Measurements from ENCODE around the gene L1TD1.

L1TD1 gene

GRCh38 chr1:62221171-62221570, 26.5 kb downstream of the L1TD1 start:
- no peaks in the 10 kb centered on the region for H3K9me3 ChIP-seq (ENCODE audit: severe bottlenecking)
- DNase-seq (ENCODE audit: low spot score) (no peak), ATAC-seq (ENCODE audit: low read depth) (no peak)
- H3K4me1 ChIP-seq (ENCODE audit: insufficient read depth, poor library complexity, severe bottlenecking), result no peaks in the 10 kb centered on the region
- H3K36me3 ChIP-seq (ENCODE audit: low read depth), result no peaks in the 10 kb centered on the region
- no peak overlapping the region for H3K4me3 ChIP-seq (ENCODE audit: severe bottlenecking)
- H3K27me3 ChIP-seq (ENCODE audit: insufficient read depth, poor library complexity, severe bottlenecking), result no peaks in the 10 kb centered on the region
- no peak overlapping the region for H3K27ac ChIP-seq (ENCODE audit: poor library complexity, severe bottlenecking)
- no peak for TF ChIP-seq CTCF (IDR thresholded peaks at IDR 0.05; ENCODE audit: poor library complexity, severe bottlenecking)

- H3K9me3 ChIP-seq (ENCODE audit: severe bottlenecking), result no peaks in the 10 kb centered on the region
- no peaks in the 10 kb centered on the region for H3K36me3 ChIP-seq (ENCODE audit: low read depth)
- H3K27me3 ChIP-seq (ENCODE audit: insufficient read depth, poor library complexity, severe bottlenecking), result no peaks in the 10 kb centered on the region
- no peaks in the 10 kb centered on the region for H3K4me1 ChIP-seq (ENCODE audit: insufficient read depth, poor library complexity, severe bottlenecking)
- no peak overlapping the region for H3K27ac ChIP-seq (ENCODE audit: poor library complexity, severe bottlenecking)
- no peak for TF ChIP-seq CTCF (IDR thresholded peaks at IDR 0.05; ENCODE audit: poor library complexity, severe bottlenecking)
- H3K4me3 ChIP-seq (ENCODE audit: severe bottlenecking), result no peak overlapping the region
- no peak for ATAC-seq (ENCODE audit: low read depth)
- DNase-seq (ENCODE audit: low spot score), result no peak
Measured at GRCh38 chr1:62222321-62222720, 27.7 kb downstream of the L1TD1 start.

- ATAC-seq (ENCODE audit: low read depth), result no peak
- Histone ChIP-seq H3K9me3 (ENCODE audit: severe bottlenecking) (no peaks in the 10 kb centered on the region), H3K36me3 (ENCODE audit: low read depth) (no peaks in the 10 kb centered on the region), H3K4me1 (ENCODE audit: insufficient read depth, poor library complexity, severe bottlenecking) (peaks cover 3% of the 10 kb centered on the region), H3K4me3 (ENCODE audit: severe bottlenecking) (no peak overlapping the region), H3K27ac (ENCODE audit: poor library complexity, severe bottlenecking) (no peak overlapping the region), H3K27me3 (ENCODE audit: insufficient read depth, poor library complexity, severe bottlenecking) (no peaks in the 10 kb centered on the region)
- TF ChIP-seq CTCF (IDR thresholded peaks at IDR 0.05; ENCODE audit: poor library complexity, severe bottlenecking), result no peak
- DNase-seq (ENCODE audit: low spot score), result no peak
Measured at GRCh38 chr1:62224182-62224581, 29.5 kb downstream of the L1TD1 start.

- no peak overlapping the region for H3K4me3 ChIP-seq (ENCODE audit: severe bottlenecking)
- peaks cover 27% of the 10 kb centered on the region for H3K4me1 ChIP-seq (ENCODE audit: insufficient read depth, poor library complexity, severe bottlenecking)
- H3K27ac ChIP-seq (ENCODE audit: poor library complexity, severe bottlenecking), result no peak overlapping the region
- ATAC-seq (ENCODE audit: low read depth) (no peak), DNase-seq (ENCODE audit: low spot score) (no peak)
- no peaks in the 10 kb centered on the region for H3K9me3 ChIP-seq (ENCODE audit: severe bottlenecking)
- no peak for TF ChIP-seq CTCF (IDR thresholded peaks at IDR 0.05; ENCODE audit: poor library complexity, severe bottlenecking)
- H3K27me3 ChIP-seq (ENCODE audit: insufficient read depth, poor library complexity, severe bottlenecking), result no peaks in the 10 kb centered on the region
- no peaks in the 10 kb centered on the region for H3K36me3 ChIP-seq (ENCODE audit: low read depth)
Measured at GRCh38 chr1:62227496-62227895, 32.8 kb downstream of the L1TD1 start.

GRCh38 chr1:62228136-62228882, 33.7 kb downstream of the L1TD1 start:
- Histone ChIP-seq H3K36me3 (ENCODE audit: low read depth) (no peaks in the 10 kb centered on the region), H3K9me3 (ENCODE audit: severe bottlenecking) (no peaks in the 10 kb centered on the region), H3K4me3 (ENCODE audit: severe bottlenecking) (no peak overlapping the region), H3K4me1 (ENCODE audit: insufficient read depth, poor library complexity, severe bottlenecking) (peaks cover 35% of the 10 kb centered on the region), H3K27me3 (ENCODE audit: insufficient read depth, poor library complexity, severe bottlenecking) (no peaks in the 10 kb centered on the region), H3K27ac (ENCODE audit: poor library complexity, severe bottlenecking) (peak overlapping the region; percentile 94)
- no peak for DNase-seq (ENCODE audit: low spot score)
- no peak for ATAC-seq (ENCODE audit: low read depth)
- no peak for TF ChIP-seq CTCF (IDR thresholded peaks at IDR 0.05; ENCODE audit: poor library complexity, severe bottlenecking)
